Nephron progenitor cell (in vitro differentiated cells): ENCODE results near the gene TAPBP.

Source experiments
- DNase-seq: peaks from one replicate; pipeline ENCODE4 v3.0.0; 2021
- H3K27ac Mint-ChIP-seq: 2 replicates; pipeline ENCODE4 v1.8.0; 2021; ENCODE audit warnings: mild to moderate bottlenecking, moderate library complexity, mixed read lengths
- H3K27me3 Mint-ChIP-seq: 2 replicates; pipeline ENCODE4 v1.8.0; 2021; ENCODE audit warnings: mild to moderate bottlenecking, low read depth, mixed read lengths; ENCODE audit not compliant: poor library complexity
- H3K36me3 Mint-ChIP-seq: 2 replicates; pipeline ENCODE4 v1.8.0; 2021; ENCODE audit warnings: low read depth, mixed read lengths
- H3K4me1 Mint-ChIP-seq: 2 replicates; pipeline ENCODE4 v1.8.0; 2021; ENCODE audit warnings: mixed read lengths
- H3K4me3 Mint-ChIP-seq: 2 replicates; pipeline ENCODE4 v1.8.0; 2021; ENCODE audit warnings: mild to moderate bottlenecking, moderate library complexity, mixed read lengths
- H3K9me3 Mint-ChIP-seq: 2 replicates; pipeline ENCODE4 v1.8.0; 2021; ENCODE audit warnings: mild to moderate bottlenecking, moderate library complexity, mixed read lengths
- CTCF ChIP-seq: fragments of 200-600 bp; sonication (generic); IDR thresholded peaks from 2 replicates; pipeline ENCODE4 v1.5.0; 2021; ENCODE audit warnings: antibody characterized with exemption

Gene TAPBP

GRCh38 chr6:33333666-33334065 lies 19.8 kb upstream of the TAPBP start:
- H3K9me3 Mint-ChIP-seq = no peaks in the 10 kb centered on the region

GRCh38 chr6:33330736-33331135 lies 16.9 kb upstream of the TAPBP start:
- no peaks in the 10 kb centered on the region for H3K9me3 Mint-ChIP-seq
- peaks cover 10% of the 10 kb centered on the region for H3K27me3 Mint-ChIP-seq
- TF ChIP-seq CTCF = no peak
- no peak for DNase-seq
- no peak overlapping the region for H3K4me3 Mint-ChIP-seq
- peaks cover 10% of the 10 kb centered on the region for H3K4me1 Mint-ChIP-seq
- H3K36me3 Mint-ChIP-seq = no peaks in the 10 kb centered on the region
- no peak overlapping the region for H3K27ac Mint-ChIP-seq

More at GRCh38 chr6:33333666-33334065, 19.8 kb upstream of the TAPBP start:
- peaks cover 11% of the 10 kb centered on the region for H3K4me1 Mint-ChIP-seq
- TF ChIP-seq CTCF = no peak
- H3K36me3 Mint-ChIP-seq = no peaks in the 10 kb centered on the region
- no peak overlapping the region for H3K27ac Mint-ChIP-seq
- peaks cover 10% of the 10 kb centered on the region for H3K27me3 Mint-ChIP-seq
- no peak overlapping the region for H3K4me3 Mint-ChIP-seq
- DNase-seq = no peak

- Mint-ChIP-seq H3K36me3 (no peaks in the 10 kb centered on the region), H3K4me3 (no peak overlapping the region), H3K27me3 (peaks cover 7% of the 10 kb centered on the region), H3K4me1 (peaks cover 5% of the 10 kb centered on the region), H3K27ac (no peak overlapping the region), H3K9me3 (no peaks in the 10 kb centered on the region)
- TF ChIP-seq CTCF = no peak
- no peak for DNase-seq
These were observed 15.2 kb upstream of the TAPBP start for GRCh38 chr6:33329058-33329457.

GRCh38 chr6:33324125-33324524 lies 10.2 kb upstream of the TAPBP start:
- DNase-seq = no peak
- Mint-ChIP-seq H3K4me3 (peak overlapping the region; percentile 93), H3K9me3 (no peaks in the 10 kb centered on the region), H3K27ac (no peak overlapping the region), H3K27me3 (peaks cover 3% of the 10 kb centered on the region), H3K4me1 (peaks cover 52% of the 10 kb centered on the region), H3K36me3 (peaks cover 17% of the 10 kb centered on the region)
- no peak for TF ChIP-seq CTCF

DNA sequence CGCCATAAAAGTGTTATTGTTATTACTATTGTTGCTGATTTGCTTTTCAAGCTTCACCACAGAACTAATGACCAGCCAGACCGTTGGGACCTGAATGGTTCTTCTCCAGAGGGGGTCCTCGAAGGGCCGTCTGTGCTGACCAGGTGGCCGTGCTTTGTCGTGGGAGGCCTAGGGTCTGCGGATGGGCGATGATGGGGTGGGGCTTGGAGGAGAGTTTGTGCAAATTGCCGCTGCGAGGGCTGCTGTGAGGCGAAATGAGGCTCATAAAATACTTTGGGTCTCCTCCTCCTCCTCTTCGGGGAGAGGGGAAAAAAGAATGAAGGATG lies 9.7 kb upstream of the TAPBP start:
- peak overlapping the region; percentile 93 for H3K4me3 Mint-ChIP-seq
- peaks cover 22% of the 10 kb centered on the region for H3K36me3 Mint-ChIP-seq
- H3K9me3 Mint-ChIP-seq = no peaks in the 10 kb centered on the region
- TF ChIP-seq CTCF = no peak
- peaks cover 57% of the 10 kb centered on the region for H3K4me1 Mint-ChIP-seq
- no peak for DNase-seq
- H3K27ac Mint-ChIP-seq = no peak overlapping the region
- peaks cover 3% of the 10 kb centered on the region for H3K27me3 Mint-ChIP-seq

DNA sequence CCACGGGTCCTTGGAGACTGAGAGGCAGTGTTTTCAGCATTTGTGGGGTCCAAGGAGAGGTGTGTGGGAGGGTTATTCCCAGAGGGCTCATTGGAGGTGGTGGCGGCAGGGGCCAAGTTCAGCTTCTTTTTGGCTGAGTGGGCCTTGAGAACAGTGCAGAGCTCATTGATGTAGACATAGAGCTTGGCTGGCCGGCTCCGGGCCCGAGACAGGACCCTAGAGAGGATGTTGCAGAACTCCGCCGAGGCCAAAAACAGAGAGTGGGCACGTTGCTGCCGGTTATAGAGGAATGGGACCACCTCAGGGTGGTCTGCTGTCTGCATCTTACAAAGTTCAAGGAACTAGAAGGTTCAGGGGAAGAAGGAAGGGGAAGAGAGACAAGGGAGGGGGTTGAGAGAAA lies 7.3 kb upstream of the TAPBP start:
- peaks cover 6% of the 10 kb centered on the region for H3K27me3 Mint-ChIP-seq
- peaks cover 76% of the 10 kb centered on the region for H3K4me1 Mint-ChIP-seq
- H3K36me3 Mint-ChIP-seq = peaks cover 28% of the 10 kb centered on the region
- peak overlapping the region; percentile 93 for H3K4me3 Mint-ChIP-seq
- no peaks in the 10 kb centered on the region for H3K9me3 Mint-ChIP-seq
- no peak for DNase-seq
- peak overlapping the region; percentile 96 for H3K27ac Mint-ChIP-seq
- no peak for TF ChIP-seq CTCF
